Endothelial cell of umbilical vein (primary cell): ENCODE measurements around the gene LMAN1L. TPM values are rescaled to one million over a fixed set of nuclear protein-coding genes. Genes with fewer than 3 reads are reported as not detected.

Source experiments
- BruUV-seq: library from RNA; stranded (reverse); fragments of 400-500 nt; replicated peaks from 2 replicates; lab custom pipeline; 2021; lab: Mats Ljungman, UMichigan
- CTCF ChIA-PET: fragments of 300-600, 350-600 bp; sonication (Branson Sonifier 250); formaldehyde crosslinking; loops from one replicate; lab custom pipeline; 2021; ENCODE audit warnings: antibody characterized with exemption, inconsistent platforms; lab: Charles Lee
- POLR2A ChIA-PET: fragments of 300-600, 350-600 bp; sonication (Branson Sonifier 250); formaldehyde crosslinking; loops from one replicate; lab custom pipeline; 2021; ENCODE audit warnings: antibody characterized with exemption, inconsistent platforms; lab: Charles Lee
- DNase-seq: peaks from one replicate; pipeline ENCODE4 v3.0.0-alpha.2; 2011; ENCODE audit warnings: low read depth, low spot score
- FAIRE-seq: peaks from 2 replicates; lab custom pipeline; 2011; peaks lifted over from hg19 to GRCh38; lab: Jason Lieb, UNC
- H2AFZ ChIP-seq: 2 replicates; pipeline ENCODE4 v1.6.0; 2012; ENCODE audit warnings: low read depth, low read length, control low read depth, inconsistent platforms
- H3K27ac ChIP-seq: 2 replicates; pipeline ENCODE4 v1.5.1; 2011; ENCODE audit warnings: low read depth, mild to moderate bottlenecking, control low read depth, low read length, moderate library complexity; ENCODE audit not compliant: insufficient read depth
- H3K27me3 ChIP-seq, 2 experiments: 2 replicates each; pipeline versions ENCODE4 v1.6.0 to v1.6.1; 2011; ENCODE audit warnings: low read length in 2 of 2, mixed read lengths in 1 of 2; ENCODE audit not compliant: control insufficient read depth in 2 of 2, insufficient read depth in 2 of 2
- H3K36me3 ChIP-seq, 2 experiments: 2 replicates in 1 of 2; 3 replicates in 1 of 2; pipeline ENCODE4 v1.5.1; 2011; ENCODE audit warnings: low read length in 2 of 2, mild to moderate bottlenecking in 1 of 2, moderate library complexity in 1 of 2; ENCODE audit not compliant: control insufficient read depth in 2 of 2, insufficient read depth in 2 of 2; ENCODE audit errors: extremely low read depth in 1 of 2
- H3K4me1 ChIP-seq: 3 replicates; pipeline ENCODE4 v1.5.1; 2011; ENCODE audit warnings: mild to moderate bottlenecking, low read length; ENCODE audit not compliant: control insufficient read depth, insufficient read depth; ENCODE audit errors: extremely low read depth
- H3K4me2 ChIP-seq: 2 replicates; pipeline ENCODE4 v1.6.1; 2011; ENCODE audit warnings: low read length, control low read depth, mixed read lengths; ENCODE audit not compliant: insufficient read depth
- H3K4me3 ChIP-seq, 3 experiments: fragments of 200-600 bp in 1 of 3; sonication (generic), shearing (Covaris generic) in 1 of 3; replicated peaks in 1 of 3; 2 replicates each; pipeline ENCODE4 v1.5.1; 2011 to 2016; ENCODE audit warnings: control low read depth in 3 of 3, low read length in 3 of 3, mild to moderate bottlenecking in 2 of 3, inconsistent platforms in 1 of 3, low read depth in 1 of 3, moderate library complexity in 1 of 3; ENCODE audit not compliant: insufficient read depth in 1 of 3
- H3K79me2 ChIP-seq: 2 replicates; pipeline ENCODE4 v1.6.0; 2012; ENCODE audit warnings: low read length, inconsistent platforms; ENCODE audit not compliant: control insufficient read depth, insufficient read depth
- H3K9ac ChIP-seq: replicated peaks from 2 replicates; pipeline ENCODE3; 2011; ENCODE audit warnings: low read length, control low read depth; ENCODE audit not compliant: insufficient read depth; ENCODE audit errors: extremely low read depth
- H3K9me1 ChIP-seq: replicated peaks from 3 replicates; pipeline ENCODE4 v1.6.0; 2011; ENCODE audit warnings: mild to moderate bottlenecking, low read length; ENCODE audit not compliant: control insufficient read depth, insufficient read depth; ENCODE audit errors: extremely low read depth
- H3K9me3 ChIP-seq: replicated peaks from 2 replicates; pipeline ENCODE4 v1.5.1; 2012; ENCODE audit warnings: low read length, inconsistent platforms; ENCODE audit not compliant: control insufficient read depth, insufficient read depth
- H4K20me1 ChIP-seq: replicated peaks from 2 replicates; pipeline ENCODE3; 2011; ENCODE audit warnings: mild to moderate bottlenecking, low read length; ENCODE audit not compliant: control insufficient read depth, insufficient read depth; ENCODE audit errors: extremely low read depth
- EZH2 ChIP-seq: IDR thresholded peaks from 2 replicates; pipeline ENCODE4 v1.6.1; 2012; ENCODE audit warnings: borderline replicate concordance, low read depth, mild to moderate bottlenecking, moderate library complexity, low read length, inconsistent platforms; ENCODE audit not compliant: severe bottlenecking
- FOS ChIP-seq: IDR thresholded peaks from 2 replicates; pipeline ENCODE4 v1.6.1; 2011; ENCODE audit warnings: mild to moderate bottlenecking, low read length, moderate library complexity, borderline replicate concordance; ENCODE audit not compliant: insufficient read depth
- GATA2 ChIP-seq: IDR thresholded peaks from 2 replicates; pipeline ENCODE4 v1.7.0; 2011; ENCODE audit warnings: low read depth, mild to moderate bottlenecking, moderate library complexity, mixed read lengths, low read length; ENCODE audit not compliant: insufficient read length, insufficient read depth
- JUN ChIP-seq: IDR thresholded peaks from 2 replicates; pipeline ENCODE4 v1.6.1; 2011; ENCODE audit warnings: borderline replicate concordance, low read depth; ENCODE audit not compliant: insufficient read length, insufficient read depth
- MYC ChIP-seq: IDR thresholded peaks from one replicate; pipeline ENCODE4 v1.6.1; 2011; ENCODE audit warnings: mild to moderate bottlenecking, low read depth, low read length
- POLR2A ChIP-seq: IDR thresholded peaks from 2 replicates; pipeline ENCODE4 v1.6.1; 2012; ENCODE audit warnings: low read depth, mild to moderate bottlenecking, control low read depth, low read length
- POLR2AphosphoS5 ChIP-seq: IDR thresholded peaks from 2 replicates; pipeline ENCODE4 v1.6.1; 2012; ENCODE audit warnings: low read depth, mild to moderate bottlenecking, control low read depth, low read length, moderate library complexity; ENCODE audit not compliant: insufficient read depth
- dilution Hi-C: fragments of 300-500 bp; cut with MboI; formaldehyde crosslinking; loops from one replicate; pipeline ENCODE4 v1.15.0; 2019; ENCODE audit warnings: low sequenced_read_pairs; ENCODE audit not compliant: extremely low pct_ligation_motif_present
- intact Hi-C: fragments of 100-400 bp; cut with micrococcal nuclease; formaldehyde crosslinking; loops from one replicate; pipeline ENCODE4 v1.10.0; 2022
- polyA plus RNA-seq, 4 experiments: library from polyadenylated mRNA; depleted of rRNA in 3 of 4; stranded (reverse) in 3 of 4; unstranded in 1 of 4; fragments of >200 nt; gene quantifications; 2 replicates each; pipeline versions ENCODE4 v1.2.1 to v1.2.3, GENCODE V29; 2011 to 2012; ENCODE audit warnings: missing spikeins in 1 of 4
- total RNA-seq: library from RNA; stranded (reverse); gene quantifications from 2 replicates; pipeline ENCODE4 v1.2.3, GENCODE V29; 2021
- TF ChIP-seq, protein P1 (sequence below), 2 donors: IDR thresholded peaks; 1 replicate in 1 of 2; 2 replicates in 1 of 2; pipeline ENCODE4 v1.5.1; 2011; ENCODE audit warnings: low read length in 2 of 2, mild to moderate bottlenecking in 2 of 2, moderate library complexity in 2 of 2, control low read depth in 1 of 2, inconsistent platforms in 1 of 2, low read depth in 1 of 2; ENCODE audit not compliant: insufficient read depth in 1 of 2; ENCODE audit errors: extremely low read depth in 1 of 2
- TF ChIP-seq, protein P2 (sequence below): IDR thresholded peaks from 2 replicates; pipeline ENCODE4 v1.6.1; 2011; ENCODE audit not compliant: insufficient read depth, insufficient read length

LMAN1L gene
- total and polyA plus RNA-seq, 2 donors (not counting 3 experiments of a cell fraction or from before 2014, with no cell fraction given): not detected

DNA sequence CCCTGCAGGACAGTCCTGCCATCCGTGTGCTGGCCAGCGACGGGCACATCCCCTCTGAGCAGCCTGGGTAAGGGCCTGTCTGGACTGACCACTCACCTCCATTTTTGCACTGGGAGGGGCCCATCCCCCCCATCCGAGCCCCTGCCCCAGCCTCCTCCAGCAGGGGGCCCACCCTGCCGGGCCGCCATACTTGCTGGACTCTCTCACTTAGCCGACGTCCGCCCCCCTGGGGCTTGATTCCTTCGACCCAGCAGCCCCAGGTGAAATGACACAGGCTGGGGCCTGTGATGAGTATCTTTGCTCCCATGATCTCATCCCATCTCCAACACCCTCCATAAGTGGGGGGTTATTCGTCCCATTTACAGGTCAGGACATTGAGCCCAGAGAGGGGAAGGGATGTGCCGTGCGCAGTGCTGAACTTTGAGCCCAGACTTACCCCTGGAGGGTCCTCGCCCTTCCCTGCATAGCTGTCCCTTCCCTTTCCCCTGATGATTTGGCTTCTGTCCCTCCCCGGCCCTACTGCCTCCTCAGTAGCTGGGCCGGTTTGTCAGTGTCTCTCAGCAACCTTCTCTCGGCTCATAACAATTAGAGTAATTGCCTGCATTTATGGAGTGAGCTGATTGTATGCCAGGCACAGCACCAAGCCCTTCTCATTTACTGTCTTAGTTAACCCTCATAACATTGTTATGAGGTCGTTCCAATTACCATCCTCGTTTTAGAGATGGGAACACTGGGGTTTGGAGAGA, 4.2 kb downstream of the LMAN1L start:
- Histone ChIP-seq H3K4me1 (peaks cover 8% of the 10 kb centered on the region), H3K4me2 (no peak overlapping the region), H3K27ac (no peak overlapping the region), H3K4me3 (no peak overlapping the region), H4K20me1 (no peaks in the 10 kb centered on the region), H3K9me1 (no peaks in the 10 kb centered on the region), H3K27me3 (no peaks in the 10 kb centered on the region), H3K79me2 (no peaks in the 10 kb centered on the region), H3K36me3 (no peaks in the 10 kb centered on the region), H3K9me3 (no peaks in the 10 kb centered on the region), H3K9ac (no peak overlapping the region), H2AFZ (no peak overlapping the region)
- POLR2A ChIA-PET: interaction anchor here (0.6 kb wide), 1 partner anchor 31 kb away, joined by 4 read pairs; no protein-coding TSS in a partner anchor
- FAIRE-seq (no peak), DNase-seq (no peak)
- BruUV-seq: no TSS peak
- dilution Hi-C loops: no loop called here
- TF ChIP-seq POLR2AphosphoS5 (no peak), FOS (no peak), JUN (no peak), MYC (no peak), POLR2A (no peak), EZH2 (no peak), GATA2 (no peak)
- TF ChIP-seq, protein P1, sequence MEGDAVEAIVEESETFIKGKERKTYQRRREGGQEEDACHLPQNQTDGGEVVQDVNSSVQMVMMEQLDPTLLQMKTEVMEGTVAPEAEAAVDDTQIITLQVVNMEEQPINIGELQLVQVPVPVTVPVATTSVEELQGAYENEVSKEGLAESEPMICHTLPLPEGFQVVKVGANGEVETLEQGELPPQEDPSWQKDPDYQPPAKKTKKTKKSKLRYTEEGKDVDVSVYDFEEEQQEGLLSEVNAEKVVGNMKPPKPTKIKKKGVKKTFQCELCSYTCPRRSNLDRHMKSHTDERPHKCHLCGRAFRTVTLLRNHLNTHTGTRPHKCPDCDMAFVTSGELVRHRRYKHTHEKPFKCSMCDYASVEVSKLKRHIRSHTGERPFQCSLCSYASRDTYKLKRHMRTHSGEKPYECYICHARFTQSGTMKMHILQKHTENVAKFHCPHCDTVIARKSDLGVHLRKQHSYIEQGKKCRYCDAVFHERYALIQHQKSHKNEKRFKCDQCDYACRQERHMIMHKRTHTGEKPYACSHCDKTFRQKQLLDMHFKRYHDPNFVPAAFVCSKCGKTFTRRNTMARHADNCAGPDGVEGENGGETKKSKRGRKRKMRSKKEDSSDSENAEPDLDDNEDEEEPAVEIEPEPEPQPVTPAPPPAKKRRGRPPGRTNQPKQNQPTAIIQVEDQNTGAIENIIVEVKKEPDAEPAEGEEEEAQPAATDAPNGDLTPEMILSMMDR (IDR thresholded peaks at IDR 0.05; ENCODE audit: extremely low read depth in 1 of 2, insufficient read depth in 1 of 2, low read depth in 1 of 2, low read length in 2 of 2): no peak
- TF ChIP-seq, protein P2, sequence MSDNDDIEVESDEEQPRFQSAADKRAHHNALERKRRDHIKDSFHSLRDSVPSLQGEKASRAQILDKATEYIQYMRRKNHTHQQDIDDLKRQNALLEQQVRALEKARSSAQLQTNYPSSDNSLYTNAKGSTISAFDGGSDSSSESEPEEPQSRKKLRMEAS: no peak
- intact Hi-C loops: no loop called here
- CTCF ChIA-PET: interaction anchor here (0.8 to 2.2 kb wide), 6 partner anchors 10 to 134 kb away, joined by 3 to 6 read pairs (median 3); partner anchors contain the start of genes CPLX3 and CSK
